ENCODE results near the gene PROC.

The PROC gene

GRCh38 chr2:127414638-127415592 is 3.3 kb upstream of the PROC start:
- no peak for DNase-seq

DNA sequence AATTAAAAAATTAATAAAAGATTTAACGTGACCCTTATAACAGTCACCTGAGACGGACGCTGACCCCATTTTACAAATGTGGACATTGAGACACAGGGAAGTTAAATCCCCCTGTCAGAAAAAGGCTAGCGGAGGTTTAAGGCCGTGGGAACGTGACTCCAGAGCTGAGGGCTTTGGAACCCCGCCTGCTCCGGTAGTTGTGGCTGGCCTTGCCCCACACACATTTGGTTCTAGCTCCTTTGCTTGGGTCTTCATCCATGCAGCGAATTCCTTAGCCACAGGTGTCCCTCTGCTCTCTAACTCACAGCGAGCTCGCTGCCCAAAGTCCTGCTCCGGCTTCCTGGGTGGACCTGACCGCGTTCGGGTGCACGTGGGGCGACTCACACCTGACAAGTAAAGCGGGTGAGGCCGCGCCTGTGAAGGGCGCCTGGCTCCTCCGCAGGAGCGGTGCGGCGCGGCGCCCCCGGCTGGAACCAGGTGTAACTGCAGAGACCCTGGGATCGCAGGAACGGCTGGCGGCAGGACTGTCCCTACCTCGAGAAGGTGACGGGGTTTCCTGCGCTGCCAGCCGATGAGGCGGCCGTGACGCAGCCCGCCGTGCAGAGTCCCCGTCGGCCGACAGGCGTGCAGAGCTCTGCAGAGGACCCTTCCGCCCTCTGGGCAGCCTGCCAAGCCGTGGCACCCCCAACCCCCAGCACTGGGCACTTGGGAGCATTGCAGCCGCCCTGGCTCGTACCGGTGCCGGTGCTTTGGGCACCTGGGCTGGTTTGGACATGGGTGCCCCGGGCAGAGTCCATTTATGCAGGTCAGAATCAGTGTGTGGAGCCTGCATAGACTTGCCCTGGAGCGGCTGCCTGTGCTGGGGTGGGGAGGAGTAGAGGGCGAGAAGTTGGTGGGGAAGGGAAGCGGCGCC is 2.4 kb upstream of the PROC start:
- DNase-seq = peak; percentile 78

DNA sequence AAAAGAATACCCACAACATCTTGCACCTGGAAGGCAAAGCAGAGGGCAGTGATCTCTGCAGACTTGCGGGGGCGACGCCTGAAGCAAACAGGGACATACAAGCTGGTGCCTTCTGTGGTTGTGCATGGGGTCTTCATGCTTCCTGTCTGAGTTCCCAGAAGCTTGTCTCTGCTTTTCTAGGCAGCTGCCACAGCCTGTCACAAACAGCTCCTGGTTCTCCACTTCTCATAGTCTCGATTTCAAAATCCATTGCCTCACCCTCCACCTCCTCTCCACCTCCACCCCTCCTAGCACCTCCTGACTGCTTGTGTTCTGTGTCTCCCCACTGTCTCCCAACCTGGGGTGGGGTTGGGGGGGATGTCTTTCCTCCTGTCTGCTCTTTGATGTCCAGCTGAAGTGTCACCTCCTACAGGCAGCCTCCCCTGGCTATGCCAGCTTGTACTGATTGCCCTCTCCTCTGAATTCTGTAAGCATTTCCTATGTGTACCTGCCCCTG is 1.7 kb upstream of the PROC start:
- peak; percentile 39 for DNase-seq

DNA sequence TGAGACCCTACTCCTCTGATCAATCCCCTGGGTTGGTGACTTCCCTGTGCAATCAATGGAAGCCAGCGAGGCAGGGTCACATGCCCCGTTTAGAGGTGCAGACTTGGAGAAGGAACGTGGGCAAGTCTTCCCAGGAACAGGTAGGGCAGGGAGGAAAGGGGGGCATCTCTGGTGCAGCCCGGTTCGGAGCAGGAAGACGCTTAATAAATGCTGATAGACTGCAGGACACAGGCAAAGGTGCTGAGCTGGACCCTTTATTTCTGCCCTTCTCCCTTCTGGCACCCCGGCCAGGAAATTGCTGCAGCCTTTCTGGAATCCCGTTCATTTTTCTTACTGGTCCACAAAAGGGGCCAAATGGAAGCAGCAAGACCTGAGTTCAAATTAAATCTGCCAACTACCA is 821 bp upstream of the PROC start:
- DNase-seq = no peak

DNA sequence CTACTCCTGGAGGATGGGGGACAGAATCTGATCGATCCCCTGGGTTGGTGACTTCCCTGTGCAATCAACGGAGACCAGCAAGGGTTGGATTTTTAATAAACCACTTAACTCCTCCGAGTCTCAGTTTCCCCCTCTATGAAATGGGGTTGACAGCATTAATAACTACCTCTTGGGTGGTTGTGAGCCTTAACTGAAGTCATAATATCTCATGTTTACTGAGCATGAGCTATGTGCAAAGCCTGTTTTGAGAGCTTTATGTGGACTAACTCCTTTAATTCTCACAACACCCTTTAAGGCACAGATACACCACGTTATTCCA is 844 bp downstream of the PROC start:
- DNase-seq = no peak

GRCh38 chr2:127419448-127420038 is 1.3 kb downstream of the PROC start:
- DNase-seq = no peak

- no peak for DNase-seq
Measured at GRCh38 chr2:127420039-127420864, 2.0 kb downstream of the PROC start.

GRCh38 chr2:127421116-127421800 is 3.0 kb downstream of the PROC start:
- DNase-seq = no peak

DNA sequence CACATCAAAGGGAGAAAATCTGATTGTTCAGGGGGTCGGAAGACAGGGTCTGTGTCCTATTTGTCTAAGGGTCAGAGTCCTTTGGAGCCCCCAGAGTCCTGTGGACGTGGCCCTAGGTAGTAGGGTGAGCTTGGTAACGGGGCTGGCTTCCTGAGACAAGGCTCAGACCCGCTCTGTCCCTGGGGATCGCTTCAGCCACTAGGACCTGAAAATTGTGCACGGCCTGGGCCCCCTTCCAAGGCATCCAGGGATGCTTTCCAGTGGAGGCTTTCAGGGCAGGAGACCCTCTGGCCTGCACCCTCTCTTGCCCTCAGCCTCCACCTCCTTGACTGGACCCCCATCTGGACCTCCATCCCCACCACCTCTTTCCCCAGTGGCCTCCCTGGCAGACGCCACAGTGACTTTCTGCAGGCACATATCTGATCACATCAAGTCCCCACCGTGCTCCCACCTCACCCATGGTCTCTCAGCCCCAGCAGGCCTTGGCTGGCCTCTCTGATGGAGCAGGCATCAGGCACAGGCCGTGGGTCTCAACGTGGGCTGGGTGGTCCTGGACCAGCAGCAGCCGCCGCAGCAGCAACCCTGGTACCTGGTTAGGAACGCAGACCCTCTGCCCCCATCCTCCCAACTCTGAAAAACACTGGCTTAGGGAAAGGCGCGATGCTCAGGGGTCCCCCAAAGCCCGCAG is 3.8 kb downstream of the PROC start:
- no peak for DNase-seq

- peak; percentile 53 for DNase-seq
Measured at GRCh38 chr2:127422559-127423477, 4.6 kb downstream of the PROC start.

DNA sequence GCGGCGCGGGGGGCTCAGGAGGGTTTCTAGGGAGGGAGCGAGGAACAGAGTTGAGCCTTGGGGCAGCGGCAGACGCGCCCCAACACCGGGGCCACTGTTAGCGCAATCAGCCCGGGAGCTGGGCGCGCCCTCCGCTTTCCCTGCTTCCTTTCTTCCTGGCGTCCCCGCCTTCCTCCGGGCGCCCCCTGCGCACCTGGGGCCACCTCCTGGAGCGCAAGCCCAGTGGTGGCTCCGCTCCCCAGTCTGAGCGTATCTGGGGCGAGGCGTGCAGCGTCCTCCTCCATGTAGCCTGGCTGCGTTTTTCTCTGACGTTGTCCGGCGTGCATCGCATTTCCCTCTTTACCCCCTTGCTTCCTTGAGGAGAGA is 5.2 kb downstream of the PROC start:
- DNase-seq = no peak

GRCh38 chr2:127423880-127424279 is 5.7 kb downstream of the PROC start:
- DNase-seq = peak; percentile 46

DNA sequence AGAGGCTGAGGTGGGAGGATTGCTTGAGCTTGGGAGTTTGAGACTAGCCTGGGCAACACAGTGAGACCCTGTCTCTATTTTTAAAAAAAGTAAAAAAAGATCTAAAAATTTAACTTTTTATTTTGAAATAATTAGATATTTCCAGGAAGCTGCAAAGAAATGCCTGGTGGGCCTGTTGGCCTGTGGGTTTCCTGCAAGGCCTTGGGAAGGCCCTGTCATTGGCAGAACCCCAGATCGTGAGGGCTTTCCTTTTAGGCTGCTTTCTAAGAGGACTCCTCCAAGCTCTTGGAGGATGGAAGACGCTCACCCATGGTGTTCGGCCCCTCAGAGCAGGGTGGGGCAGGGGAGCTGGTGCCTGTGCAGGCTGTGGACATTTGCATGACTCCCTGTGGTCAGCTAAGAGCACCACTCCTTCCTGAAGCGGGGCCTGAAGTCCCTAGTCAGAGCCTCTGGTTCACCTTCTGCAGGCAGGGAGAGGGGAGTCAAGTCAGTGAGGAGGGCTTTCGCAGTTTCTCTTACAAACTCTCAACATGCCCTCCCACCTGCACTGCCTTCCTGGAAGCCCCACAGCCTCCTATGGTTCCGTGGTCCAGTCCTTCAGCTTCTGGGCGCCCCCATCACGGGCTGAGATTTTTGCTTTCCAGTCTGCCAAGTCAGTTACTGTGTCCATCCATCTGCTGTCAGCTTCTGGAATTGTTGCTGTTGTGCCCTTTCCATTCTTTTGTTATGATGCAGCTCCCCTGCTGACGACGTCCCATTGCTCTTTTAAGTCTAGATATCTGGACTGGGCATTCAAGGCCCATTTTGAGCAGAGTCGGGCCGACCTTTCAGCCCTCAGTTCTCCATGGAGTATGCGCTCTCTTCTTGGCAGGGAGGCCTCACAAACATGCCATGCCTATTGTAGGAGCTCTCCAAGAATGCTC is 6.6 kb downstream of the PROC start:
- no peak for DNase-seq

- no peak for DNase-seq
Measured at GRCh38 chr2:127425540-127426490, 7.6 kb downstream of the PROC start.

- no peak for DNase-seq
Measured at GRCh38 chr2:127426501-127427354, 8.5 kb downstream of the PROC start.

GRCh38 chr2:127427376-127428056 is 9.3 kb downstream of the PROC start:
- no peak for DNase-seq

Data from hematopoietic multipotent progenitor cell treated with erythropoietin and hydrocortisone succinate and interleukin-3 and kit ligand, for 6 days (in vitro differentiated cells).